8988T (cell line): Measurements from ENCODE around the gene ADGRG4.

Experiments used
- DNase-seq: peaks from one replicate; pipeline ENCODE4 v3.0.0; 2011

ADGRG4 gene

GRCh38 chrX:136306182-136306581 lies 5.4 kb downstream of the ADGRG4 start:
- DNase-seq, result no peak

GRCh38 chrX:136307471-136307870 lies 6.7 kb downstream of the ADGRG4 start:
- DNase-seq, result no peak

GRCh38 chrX:136310411-136310810 lies 9.6 kb downstream of the ADGRG4 start:
- no peak for DNase-seq

- DNase-seq, result no peak
Observed at GRCh38 chrX:136318156-136318555, 17.4 kb downstream of the ADGRG4 start.

- no peak for DNase-seq
Observed at GRCh38 chrX:136318895-136319597, 18.3 kb downstream of the ADGRG4 start.

- no peak for DNase-seq
Observed at GRCh38 chrX:136319600-136319999, 18.8 kb downstream of the ADGRG4 start.

- no peak for DNase-seq
Observed at GRCh38 chrX:136321532-136321931, 20.8 kb downstream of the ADGRG4 start.

- no peak for DNase-seq
Observed at GRCh38 chrX:136322064-136322463, 21.3 kb downstream of the ADGRG4 start.

GRCh38 chrX:136325377-136325776 lies 24.6 kb downstream of the ADGRG4 start:
- no peak for DNase-seq

GRCh38 chrX:136328933-136329332 lies 28.2 kb downstream of the ADGRG4 start:
- DNase-seq, result no peak

- DNase-seq, result no peak
Observed at GRCh38 chrX:136336623-136337022, 35.9 kb downstream of the ADGRG4 start.

GRCh38 chrX:136339702-136340101 lies 38.9 kb downstream of the ADGRG4 start:
- DNase-seq, result no peak

GRCh38 chrX:136344320-136344719 lies 43.6 kb downstream of the ADGRG4 start:
- DNase-seq, result no peak

- DNase-seq, result no peak
Observed at GRCh38 chrX:136346506-136346905, 45.7 kb downstream of the ADGRG4 start.

- DNase-seq, result no peak
Observed at GRCh38 chrX:136347706-136348105, 46.9 kb downstream of the ADGRG4 start.

- DNase-seq, result no peak
Observed at GRCh38 chrX:136353526-136354093, 52.8 kb downstream of the ADGRG4 start.

GRCh38 chrX:136354201-136354600 lies 53.4 kb downstream of the ADGRG4 start:
- DNase-seq, result no peak

GRCh38 chrX:136369377-136369776 lies 68.6 kb downstream of the ADGRG4 start:
- no peak for DNase-seq

- no peak for DNase-seq
Observed at GRCh38 chrX:136376713-136377112, 76.0 kb downstream of the ADGRG4 start.

GRCh38 chrX:136380010-136380769 lies 79.4 kb downstream of the ADGRG4 start:
- DNase-seq, result no peak

- no peak for DNase-seq
Observed at GRCh38 chrX:136386173-136386572, 85.4 kb downstream of the ADGRG4 start.

- no peak for DNase-seq
Observed at GRCh38 chrX:136386826-136387225, 86.1 kb downstream of the ADGRG4 start.

GRCh38 chrX:136387951-136388502 lies 87.3 kb downstream of the ADGRG4 start:
- DNase-seq, result no peak

GRCh38 chrX:136390921-136391320 lies 90.2 kb downstream of the ADGRG4 start:
- DNase-seq, result no peak
